ENCODE data around the gene PCGF1. TPM values are rescaled to one million over a fixed set of nuclear protein-coding genes. Genes with fewer than 3 reads are reported as not detected.

The PCGF1 gene
- total and polyA plus RNA-seq, 2 of the 13 experiments (the other 11 are each of a cell fraction or from before 2014, with no cell fraction given), result 20.4 to 22.6 TPM

GRCh38 chr2:74488643-74489481, 18.6 kb downstream of the PCGF1 start (continued):
- TF ChIP-seq HMGXB3 (CRISPR knock-in tag; IDR thresholded peaks at IDR 0.05; ENCODE audit: borderline replicate concordance), result 0 out of 2 replicates have a peak, but pooled peaks have one; percentile 47
- TF ChIP-seq SATB2 (CRISPR knock-in tag; IDR thresholded peaks at IDR 0.05), result no peak
- TF ChIP-seq ATF5 (CRISPR knock-in tag; IDR thresholded peaks at IDR 0.05; ENCODE audit: low read depth), result no peak
- TF ChIP-seq ZNF598 (CRISPR knock-in tag; IDR thresholded peaks at IDR 0.05; ENCODE audit: borderline replicate concordance), result 0 out of 2 replicates have a peak, but pooled peaks have one; percentile 62
- no peak for TF ChIP-seq REXO4 (CRISPR knock-in tag; IDR thresholded peaks at IDR 0.05; ENCODE audit: borderline replicate concordance)
- TF ChIP-seq CCAR2 (optimal IDR thresholded peaks at IDR 0.05; ENCODE audit: low read depth, low read length), result no peak
- TF ChIP-seq ZFP82 (CRISPR knock-in tag; IDR thresholded peaks at IDR 0.05; ENCODE audit: borderline replicate concordance), result no peak
- TF ChIP-seq ATF4 (CRISPR knock-in tag; IDR thresholded peaks at IDR 0.05), result peak in 1 of 2 experiments; percentile 80; a peak in 2 of 4 replicates
- TF ChIP-seq TBL1XR1 (IDR thresholded peaks at IDR 0.05; ENCODE audit: borderline replicate concordance, low read length, partially characterized antibody), result peak; percentile 48
- TF ChIP-seq TEAD2 (CRISPR knock-in tag; IDR thresholded peaks at IDR 0.05), result no peak
- TF ChIP-seq ZNF225 (CRISPR knock-in tag; IDR thresholded peaks at IDR 0.05), result no peak
- TF ChIP-seq ZNF432 (CRISPR knock-in tag; IDR thresholded peaks at IDR 0.05; ENCODE audit: borderline replicate concordance), result no peak
- TF ChIP-seq TOPORS (CRISPR knock-in tag; IDR thresholded peaks at IDR 0.05), result 0 out of 2 replicates have a peak, but pooled peaks have one; percentile 61
- no peak for TF ChIP-seq DMTF1 (CRISPR knock-in tag; IDR thresholded peaks at IDR 0.05)
- peak; percentile 76; the same call in 1 of the 2 replicates for TF ChIP-seq HMG20B (CRISPR knock-in tag; conservative IDR thresholded peaks at IDR 0.05)
- peak; percentile 62 for TF ChIP-seq PHF5A (CRISPR knock-in tag; IDR thresholded peaks at IDR 0.05; ENCODE audit: low read depth, unreplicated experiment)
- peak; percentile 35; the same call in 1 of the 2 replicates for TF ChIP-seq IRF9 (CRISPR knock-in tag; IDR thresholded peaks at IDR 0.05; ENCODE audit: borderline replicate concordance)
- TF ChIP-seq ZNF552 (CRISPR knock-in tag; IDR thresholded peaks at IDR 0.05; ENCODE audit: borderline replicate concordance), result no peak; the same call in 1 of the 2 replicates
